WI38 (cell line): ENCODE measurements around the gene BMPR2.
A peak's percentile ranks its signal among the peaks of the same experiment; 100 is the strongest.
"Not testable (repeated sequence)": the region's sequence is repeated elsewhere in the genome, so short reads cannot be mapped to it uniquely, and the experiment has no call there.

Source experiments
- H3K4me3 ChIP-seq: 2 replicates; pipeline ENCODE4 v1.5.1; 2011; ENCODE audit warnings: low read depth, mild to moderate bottlenecking, control low read depth, low read length
- CTCF ChIP-seq: IDR thresholded peaks from 2 replicates; pipeline ENCODE4 v1.5.1; 2012; ENCODE audit warnings: low read depth, mild to moderate bottlenecking, control low read depth, low read length

BMPR2 gene

DNA sequence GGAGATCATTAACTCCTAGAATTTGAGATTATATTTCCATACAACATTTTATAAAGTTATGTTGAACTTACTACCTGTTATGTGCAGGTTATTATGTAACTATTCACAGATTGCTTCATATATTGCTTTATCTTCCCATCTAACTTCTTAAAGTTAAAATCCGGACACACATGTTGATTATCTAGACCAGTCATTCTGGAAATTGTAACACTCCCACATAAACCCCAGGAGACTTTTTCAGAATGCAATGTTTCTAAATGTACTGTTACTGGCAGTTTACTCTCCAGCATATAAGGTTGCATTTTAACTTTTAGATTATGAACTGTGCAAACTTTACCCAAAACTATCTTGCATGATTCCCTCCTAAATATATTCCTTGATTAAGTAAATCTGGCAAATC, 188.1 kb downstream of the BMPR2 start:
- no peak for TF ChIP-seq CTCF
- no peak overlapping the region for H3K4me3 ChIP-seq

DNA sequence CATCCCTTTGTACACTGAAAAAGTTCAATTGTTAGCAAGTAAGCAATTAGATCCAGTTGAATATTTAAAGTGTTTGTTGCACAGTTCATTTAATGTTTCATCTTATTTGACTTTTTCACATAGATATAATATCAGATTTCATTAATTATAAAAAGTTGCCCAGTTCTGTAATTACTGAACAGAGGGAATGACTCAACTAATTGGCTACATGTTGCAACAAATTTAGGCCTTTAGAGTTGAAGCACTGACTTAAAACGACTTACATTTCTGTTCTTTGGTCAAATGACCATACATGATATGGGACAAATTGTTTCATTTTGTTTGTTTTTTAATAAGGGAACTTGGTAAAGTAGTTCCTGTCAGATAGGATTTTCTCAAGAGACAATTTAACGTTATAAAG, 190.2 kb downstream of the BMPR2 start:
- no peak for TF ChIP-seq CTCF
- H3K4me3 ChIP-seq: no peak overlapping the region

DNA sequence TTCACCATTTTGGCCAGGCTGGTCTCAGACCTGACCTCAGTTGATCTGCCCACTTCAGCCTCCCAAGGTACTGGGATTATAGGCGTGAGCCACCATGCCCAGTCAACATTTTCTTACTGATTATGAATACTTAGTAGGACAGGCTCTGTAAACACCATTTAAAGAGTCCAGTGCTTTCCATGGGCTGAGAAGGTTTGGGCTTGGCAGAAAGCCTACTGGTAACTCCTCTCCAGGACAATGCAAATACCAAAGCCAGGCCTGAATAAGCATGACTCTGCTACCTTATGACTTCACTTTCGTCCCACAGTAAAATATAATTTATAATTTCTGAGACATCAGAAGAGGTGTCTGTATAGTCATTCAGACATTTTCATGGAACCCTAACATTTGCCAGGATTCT, 198.4 kb downstream of the BMPR2 start:
- no peak for TF ChIP-seq CTCF
- no peak overlapping the region for H3K4me3 ChIP-seq

GRCh38 chr2:202575194-202575593, 199.1 kb downstream of the BMPR2 start:
- not testable (repeated sequence) for H3K4me3 ChIP-seq

GRCh38 chr2:202577250-202578183, 201.4 kb downstream of the BMPR2 start:
- no peak overlapping the region for H3K4me3 ChIP-seq
- no peak for TF ChIP-seq CTCF

GRCh38 chr2:202582846-202583245, 206.7 kb downstream of the BMPR2 start:
- not testable (repeated sequence) for H3K4me3 ChIP-seq

GRCh38 chr2:202583709-202584219, 207.6 kb downstream of the BMPR2 start:
- H3K4me3 ChIP-seq: no peak overlapping the region
- no peak for TF ChIP-seq CTCF

- H3K4me3 ChIP-seq: peak overlapping the region; percentile 23
- peak; percentile 95 for TF ChIP-seq CTCF
Measured at GRCh38 chr2:202588647-202589581, 212.8 kb downstream of the BMPR2 start.
